ENCODE data around the gene MTHFR. TPM values are rescaled to one million over a fixed set of nuclear protein-coding genes. Genes with fewer than 3 reads are reported as not detected.

Gene MTHFR
- total RNA-seq, 1 donor from 2014 or later: 29.2 TPM

DNA sequence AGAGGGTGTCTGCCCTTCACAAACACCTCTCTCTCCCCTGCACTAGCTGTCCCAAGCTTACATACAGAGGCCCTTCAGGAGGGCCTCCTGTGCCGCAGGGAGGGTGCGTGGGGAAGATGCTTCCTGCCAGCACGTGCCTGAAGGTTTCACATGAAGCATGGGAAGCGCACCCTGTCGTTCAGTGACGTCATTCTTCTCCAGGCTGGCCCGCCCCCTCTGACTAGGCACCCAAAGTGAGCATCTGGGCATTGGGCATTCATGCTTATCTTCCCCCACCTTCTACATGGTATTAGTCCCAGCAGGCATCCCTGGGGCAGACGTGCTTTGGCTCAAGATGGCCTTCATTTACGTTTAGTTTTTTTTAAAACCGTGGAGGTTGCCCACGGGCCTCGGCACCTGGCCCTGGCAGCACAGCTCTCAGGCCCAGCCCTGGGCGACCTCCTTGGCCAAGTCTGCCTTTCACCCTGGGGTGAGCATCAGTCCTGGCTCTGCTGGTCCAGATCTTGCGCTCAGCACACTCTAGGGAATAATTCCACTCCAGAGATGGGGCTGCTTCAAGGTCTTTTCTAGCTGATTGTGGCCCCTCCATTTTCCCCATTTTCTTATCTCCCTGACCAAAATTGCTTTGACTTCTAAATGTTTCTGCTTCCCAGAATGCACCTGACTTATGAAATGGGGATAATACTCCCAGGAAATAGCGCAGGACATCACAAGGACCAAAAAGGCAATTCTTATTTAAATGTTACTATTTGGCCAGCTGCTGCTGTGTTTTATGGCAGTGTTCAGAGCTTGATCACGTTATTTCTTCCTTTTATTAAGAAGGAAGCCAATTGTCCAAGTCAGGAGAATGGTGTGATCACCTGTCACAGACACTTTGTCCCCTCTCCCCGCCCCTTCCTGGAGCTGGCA, 35.7 kb upstream of the MTHFR start:
- no peak overlapping the region for H3K4me3 Mint-ChIP-seq (ENCODE audit: low read depth)
- DNase-seq (ENCODE audit: low spot score, unreplicated experiment): no peak

DNA sequence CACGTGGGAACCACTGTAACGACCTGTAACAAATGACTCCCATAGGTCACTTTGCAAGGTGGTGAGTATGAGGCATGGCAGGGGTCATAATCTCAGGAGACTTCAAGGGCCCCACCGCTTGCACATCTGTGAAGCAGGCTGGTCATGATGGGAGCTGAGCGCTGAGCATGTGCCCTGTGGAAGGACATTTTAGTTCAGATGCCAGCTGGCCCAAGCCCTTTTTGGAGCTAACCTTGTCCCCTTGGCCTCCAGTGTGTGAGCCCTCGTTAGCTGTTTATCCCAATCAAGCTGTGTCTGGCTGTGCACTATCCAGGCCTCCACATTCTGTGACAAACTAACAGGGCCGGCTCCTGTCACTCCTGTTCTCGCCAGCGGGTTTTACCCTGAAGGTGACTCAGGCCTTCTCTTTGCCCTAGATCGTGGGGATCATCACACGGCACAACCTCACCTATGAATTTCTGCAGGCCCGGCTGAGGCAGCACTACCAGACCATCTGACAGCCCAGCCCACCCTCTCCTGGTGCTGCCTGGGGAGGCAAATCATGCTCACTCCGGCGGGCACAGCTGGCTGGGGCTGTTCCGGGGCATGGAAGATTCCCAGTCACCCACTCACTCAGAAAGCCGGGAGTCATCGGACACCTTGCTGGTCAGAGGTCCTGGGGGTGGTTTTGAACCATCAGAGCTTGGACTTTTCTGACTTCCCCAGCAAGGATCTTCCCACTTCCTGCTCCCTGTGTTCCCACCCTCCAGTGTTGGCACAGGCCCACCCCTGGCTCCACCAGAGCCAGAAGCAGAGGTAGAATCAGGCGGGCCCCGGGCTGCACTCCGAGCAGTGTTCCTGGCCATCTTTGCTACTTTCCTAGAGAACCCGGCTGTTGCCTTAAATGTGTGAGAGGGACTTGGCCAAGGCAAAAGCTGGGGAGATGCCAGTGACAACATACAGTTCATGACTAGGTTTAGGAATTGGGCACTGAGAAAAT, 34.3 kb upstream of the MTHFR start:
- no peaks in the 10 kb centered on the region for H3K9me3 Mint-ChIP-seq (ENCODE audit: low read depth)
- no peak for DNase-seq (ENCODE audit: low spot score, unreplicated experiment)
- H3K27me3 Mint-ChIP-seq: no peaks in the 10 kb centered on the region
- no peak overlapping the region for H3K4me3 Mint-ChIP-seq (ENCODE audit: low read depth)
- peaks cover 25% of the 10 kb centered on the region for H3K36me3 Mint-ChIP-seq (ENCODE audit: insufficient read depth)
- no peaks in the 10 kb centered on the region for H3K4me1 Mint-ChIP-seq (ENCODE audit: low read depth)
- H3K27ac Mint-ChIP-seq: no peak overlapping the region
- TF ChIP-seq, protein P1, sequence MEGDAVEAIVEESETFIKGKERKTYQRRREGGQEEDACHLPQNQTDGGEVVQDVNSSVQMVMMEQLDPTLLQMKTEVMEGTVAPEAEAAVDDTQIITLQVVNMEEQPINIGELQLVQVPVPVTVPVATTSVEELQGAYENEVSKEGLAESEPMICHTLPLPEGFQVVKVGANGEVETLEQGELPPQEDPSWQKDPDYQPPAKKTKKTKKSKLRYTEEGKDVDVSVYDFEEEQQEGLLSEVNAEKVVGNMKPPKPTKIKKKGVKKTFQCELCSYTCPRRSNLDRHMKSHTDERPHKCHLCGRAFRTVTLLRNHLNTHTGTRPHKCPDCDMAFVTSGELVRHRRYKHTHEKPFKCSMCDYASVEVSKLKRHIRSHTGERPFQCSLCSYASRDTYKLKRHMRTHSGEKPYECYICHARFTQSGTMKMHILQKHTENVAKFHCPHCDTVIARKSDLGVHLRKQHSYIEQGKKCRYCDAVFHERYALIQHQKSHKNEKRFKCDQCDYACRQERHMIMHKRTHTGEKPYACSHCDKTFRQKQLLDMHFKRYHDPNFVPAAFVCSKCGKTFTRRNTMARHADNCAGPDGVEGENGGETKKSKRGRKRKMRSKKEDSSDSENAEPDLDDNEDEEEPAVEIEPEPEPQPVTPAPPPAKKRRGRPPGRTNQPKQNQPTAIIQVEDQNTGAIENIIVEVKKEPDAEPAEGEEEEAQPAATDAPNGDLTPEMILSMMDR (IDR thresholded peaks at IDR 0.05; ENCODE audit: unreplicated experiment): no peak

More for the DNA sequence above, 35.7 kb upstream of the MTHFR start:
- Mint-ChIP-seq H3K27ac (no peak overlapping the region), H3K4me1 (ENCODE audit: low read depth) (no peaks in the 10 kb centered on the region), H3K9me3 (ENCODE audit: low read depth) (no peaks in the 10 kb centered on the region), H3K36me3 (ENCODE audit: insufficient read depth) (peaks cover 26% of the 10 kb centered on the region), H3K27me3 (no peaks in the 10 kb centered on the region)
- TF ChIP-seq, protein P1 (IDR thresholded peaks at IDR 0.05; ENCODE audit: unreplicated experiment): no peak

DNA sequence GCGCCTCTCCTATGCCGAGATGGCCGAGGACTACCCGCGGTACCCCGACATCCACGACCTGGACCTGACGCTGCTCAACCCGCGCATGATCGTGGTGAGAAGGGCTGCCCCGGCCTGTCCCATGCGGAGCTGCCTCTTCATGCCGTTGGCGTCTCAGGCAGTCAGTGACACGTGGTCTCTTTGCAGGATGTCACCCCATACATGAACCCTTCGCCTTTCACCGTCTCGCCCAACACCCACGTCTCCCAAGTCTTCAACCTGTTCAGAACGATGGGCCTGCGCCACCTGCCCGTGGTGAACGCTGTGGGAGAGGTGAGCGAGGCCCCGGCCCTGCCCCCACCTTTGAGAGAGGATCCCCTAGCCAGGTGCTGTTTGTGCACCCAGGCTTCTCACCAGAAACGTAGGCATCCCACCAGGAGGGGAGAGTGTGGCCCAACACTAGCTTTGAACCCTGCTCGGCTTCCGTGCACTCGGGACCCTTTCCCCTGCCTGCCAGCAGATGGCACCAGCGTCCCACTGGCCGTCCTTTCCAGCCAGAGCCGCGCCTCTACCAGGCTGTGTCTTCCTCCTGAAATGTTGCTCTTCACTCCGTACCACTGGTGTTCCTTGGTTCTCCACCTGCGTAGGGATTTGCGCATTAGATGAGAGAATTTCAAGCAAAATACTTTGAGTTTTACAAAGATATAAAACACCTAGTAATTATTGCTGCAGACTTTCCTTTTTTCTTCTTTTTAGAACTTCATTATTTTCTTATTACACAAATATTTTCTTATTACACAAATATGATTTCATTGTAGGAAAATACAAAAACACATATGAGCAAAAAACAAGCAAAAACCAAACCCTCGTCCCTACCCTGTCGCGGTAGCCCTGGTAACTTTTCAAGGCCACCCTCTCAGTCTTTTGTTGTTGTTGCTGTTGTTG, 32.8 kb upstream of the MTHFR start:
- Mint-ChIP-seq H3K36me3 (ENCODE audit: insufficient read depth) (peaks cover 25% of the 10 kb centered on the region), H3K27ac (no peak overlapping the region), H3K9me3 (ENCODE audit: low read depth) (no peaks in the 10 kb centered on the region), H3K4me1 (ENCODE audit: low read depth) (no peaks in the 10 kb centered on the region), H3K27me3 (no peaks in the 10 kb centered on the region), H3K4me3 (ENCODE audit: low read depth) (no peak overlapping the region)
- TF ChIP-seq, protein P1 (IDR thresholded peaks at IDR 0.05; ENCODE audit: unreplicated experiment): peak; percentile 97
- DNase-seq (ENCODE audit: low spot score, unreplicated experiment): peak; percentile 63

DNA sequence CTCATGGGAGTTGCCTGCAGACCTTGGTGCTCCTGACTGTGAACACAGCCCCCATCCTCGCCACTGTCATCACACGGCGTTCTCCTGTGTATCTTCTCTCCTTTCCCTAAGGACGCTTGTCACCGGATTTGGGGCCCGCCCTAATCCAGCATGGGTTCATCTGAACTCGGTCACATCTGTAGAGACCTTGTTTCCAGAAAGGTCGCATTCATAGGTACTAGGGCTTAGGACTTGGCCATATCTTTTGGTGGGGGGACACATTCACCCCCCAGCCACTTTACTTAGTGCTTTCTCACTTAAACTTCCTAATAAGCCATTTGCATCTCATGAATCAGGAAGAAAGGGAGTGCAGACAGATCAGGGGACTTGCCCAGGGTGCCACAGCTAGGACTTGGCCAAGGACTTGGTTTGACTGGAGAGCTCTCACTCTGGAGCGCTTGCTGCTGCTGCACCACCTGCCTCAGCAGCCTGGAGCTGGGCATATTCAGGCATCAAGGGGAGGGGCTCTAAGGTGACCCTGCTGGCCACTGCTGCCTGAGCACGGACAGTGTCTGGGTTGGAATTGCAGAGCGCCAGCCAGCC, 32.1 kb upstream of the MTHFR start:
- H3K27ac Mint-ChIP-seq: no peak overlapping the region
- no peak for DNase-seq (ENCODE audit: low spot score, unreplicated experiment)

More for the DNA sequence above, 32.1 kb upstream of the MTHFR start:
- TF ChIP-seq, protein P1 (IDR thresholded peaks at IDR 0.05; ENCODE audit: unreplicated experiment): no peak
- no peaks in the 10 kb centered on the region for H3K27me3 Mint-ChIP-seq
- H3K36me3 Mint-ChIP-seq (ENCODE audit: insufficient read depth): peaks cover 22% of the 10 kb centered on the region
- H3K4me1 Mint-ChIP-seq (ENCODE audit: low read depth): no peaks in the 10 kb centered on the region
- no peaks in the 10 kb centered on the region for H3K9me3 Mint-ChIP-seq (ENCODE audit: low read depth)
- H3K4me3 Mint-ChIP-seq (ENCODE audit: low read depth): no peak overlapping the region
